Right cardiac atrium (tissue), 5 donors: ENCODE measurements around the gene TMCC3. TPM values are rescaled to one million over a fixed set of nuclear protein-coding genes. Genes with fewer than 3 reads are reported as not detected.
"Not testable (repeated sequence)": the region's sequence is repeated elsewhere in the genome, so short reads cannot be mapped to it uniquely, and the experiment has no call there.

Source experiments
- ATAC-seq, 2 donors: fragments of 200-7000 bp; cut with Tn5 transposase; one replicate each; pipeline versions ENCODE4 v1.8.0 to v1.9.1; 2020; ENCODE audit warnings: moderate library complexity in 2 of 2, mild to moderate bottlenecking in 1 of 2
- DNase-seq, 3 donors: peaks; one replicate each; pipeline ENCODE4 v3.0.0-alpha.2; 2020
- H3K27ac ChIP-seq: one replicate; pipeline ENCODE4 v1.5.1; 2013; ENCODE audit warnings: mild to moderate bottlenecking, low read length, control low read depth, moderate library complexity
- H3K27me3 ChIP-seq: one replicate; pipeline ENCODE4 v1.6.1; 2013; ENCODE audit not compliant: control insufficient read depth, insufficient read depth
- H3K4me1 ChIP-seq: one replicate; pipeline ENCODE4 v1.6.1; 2013; ENCODE audit warnings: low read length; ENCODE audit not compliant: control insufficient read depth, insufficient read depth
- H3K4me3 ChIP-seq: one replicate; pipeline ENCODE4 v1.5.1; 2013; ENCODE audit warnings: low read length, control low read depth
- H3K9me3 ChIP-seq: one replicate; pipeline ENCODE4 v1.6.1; 2013; ENCODE audit warnings: low read length; ENCODE audit not compliant: control insufficient read depth
- WGBS: extraction: QIAGEN DNeasy Blood & Tissue Kit; methylation state at CpG from one replicate; pipeline ENCODE4 v1.1.7; 2013; 5-methylcytosine and 5-hydroxymethylcytosine counted together
- intact Hi-C, 4 donors: fragments of 100-400 bp; cut with DNase I; formaldehyde crosslinking; loops; one replicate each; pipeline versions ENCODE4 v1.11.0 to v1.14.0; 2022 to 2023
- polyA plus RNA-seq: library from polyadenylated mRNA; stranded (reverse); fragments of 200-250 nt; gene quantifications from one replicate; pipeline ENCODE4 v1.2.3, GENCODE V29; 2013
- total RNA-seq, 4 donors: library from RNA; stranded (reverse); fragmentation: NEBNext Ultra II Directional; extraction: Animal tissue kit (Norgen Biotek cat#: 25700); gene quantifications; one replicate each; pipeline ENCODE4 v1.2.1, GENCODE V29; 2021
- donor health status: healthy with polysubstance abuse.
- donor health status: DM: no; HTN: yes; CAD: no.
- donor health status: DM: no; HTN: no; CAD: no.
- donor health status: DM: no; HTN: yes; CAD: no; lungs with severe emphysema.
- donor health status: DM: yes; HTN: yes; CAD: no.

The TMCC3 gene
- total and polyA plus RNA-seq, 5 donors = 1.7 to 6.7 (median 3.3) TPM

DNA sequence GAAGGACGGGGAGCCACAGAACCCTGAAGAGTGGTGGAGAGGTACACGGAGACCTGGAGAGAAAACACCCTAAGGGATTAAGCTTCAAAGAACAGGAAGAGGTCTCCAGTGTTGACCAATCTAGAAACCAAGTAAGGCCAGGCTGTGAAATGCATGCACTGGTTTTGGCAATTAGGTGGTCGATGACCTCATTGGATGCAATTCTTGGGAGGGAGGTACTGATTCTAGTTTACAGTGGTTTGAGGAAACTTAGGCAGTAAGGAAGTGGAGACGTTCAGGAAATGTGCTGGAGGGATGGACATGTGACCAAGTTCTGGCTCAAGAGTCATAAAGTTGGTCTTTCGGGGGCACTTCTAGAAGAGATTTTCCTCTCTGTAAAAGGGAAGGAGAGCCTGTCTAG is 99.4 kb downstream of the TMCC3 start:
- Histone ChIP-seq H3K9me3 (no peaks in the 10 kb centered on the region), H3K27me3 (no peaks in the 10 kb centered on the region), H3K4me1 (no peaks in the 10 kb centered on the region), H3K27ac (no peak overlapping the region), H3K4me3 (no peak overlapping the region)
- no peak for DNase-seq
- 87% methylated on average over 5 of the region's 5 CpGs for WGBS
- ATAC-seq = no peak
- intact Hi-C loops = no loop called here

DNA sequence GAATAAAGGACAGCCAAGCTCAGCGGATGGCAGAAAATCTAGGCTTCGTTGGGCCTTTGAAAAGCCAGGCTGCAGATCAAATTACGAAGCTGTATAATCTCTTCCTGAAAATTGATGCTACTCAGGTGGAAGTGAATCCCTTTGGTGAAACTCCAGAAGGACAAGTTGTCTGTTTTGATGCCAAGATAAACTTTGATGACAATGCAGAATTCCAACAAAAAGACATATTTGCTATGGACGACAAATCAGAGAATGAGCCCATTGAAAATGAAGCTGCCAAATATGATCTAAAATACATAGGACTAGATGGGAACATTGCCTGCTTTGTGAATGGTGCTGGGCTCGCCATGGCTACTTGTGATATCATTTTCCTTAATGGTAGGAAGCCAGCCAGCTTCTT is 101.5 kb downstream of the TMCC3 start:
- 91% methylated on average over 5 of the region's 5 CpGs for WGBS
- H3K27me3 ChIP-seq, ATAC-seq, H3K4me3 ChIP-seq, H3K27ac ChIP-seq, H3K9me3 ChIP-seq, H3K4me1 ChIP-seq, DNase-seq: not testable (repeated sequence)
- intact Hi-C loops = loop anchor here (5.0 to 10.0 kb wide), 3 partner anchors 213 to 218 kb away; no protein-coding TSS in a partner anchor

DNA sequence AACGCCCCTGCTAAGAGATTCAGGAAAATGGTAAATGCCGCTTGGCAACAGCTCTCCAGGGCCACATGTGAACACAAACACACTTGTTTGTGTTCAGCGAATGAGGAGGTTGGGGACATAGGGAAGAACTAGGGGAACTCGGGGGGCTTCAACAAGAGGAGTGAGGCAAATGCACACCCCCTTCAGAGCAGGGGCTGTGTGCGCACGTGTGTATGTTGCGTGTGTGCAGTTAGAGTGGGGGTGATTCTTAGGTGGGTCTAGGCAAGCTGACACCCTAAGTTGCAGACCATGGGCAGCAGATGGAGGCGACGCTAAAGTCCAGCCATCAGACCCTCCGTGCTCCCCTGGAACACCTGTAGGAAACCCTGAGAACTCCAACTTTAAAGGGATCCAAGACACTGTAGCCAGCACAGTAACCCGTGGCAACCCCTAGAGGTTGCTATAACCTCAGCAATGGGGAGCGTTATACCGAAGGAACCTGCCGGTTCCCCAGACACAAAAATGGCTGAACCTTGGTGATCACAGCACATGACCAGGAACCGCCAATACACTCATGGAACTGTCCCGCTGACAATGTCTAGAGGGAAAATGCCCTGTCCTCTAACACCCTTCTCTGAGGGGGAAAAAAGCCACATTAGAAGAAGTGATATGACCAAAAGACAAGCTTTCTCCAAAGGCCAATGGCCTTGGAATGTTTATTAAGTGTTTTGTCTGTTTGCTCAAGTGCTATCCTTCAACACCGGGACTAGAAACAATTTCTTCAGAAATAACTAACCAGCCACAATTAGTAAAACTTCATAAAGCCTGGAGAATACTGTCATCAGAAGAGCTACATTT is 104.2 kb downstream of the TMCC3 start:
- Histone ChIP-seq H3K27me3 (no peaks in the 10 kb centered on the region), H3K4me3 (no peak overlapping the region), H3K4me1 (no peaks in the 10 kb centered on the region), H3K27ac (no peak overlapping the region), H3K9me3 (no peaks in the 10 kb centered on the region)
- intact Hi-C loops = loop anchor here (5.0 to 10.0 kb wide), 3 partner anchors 216 to 221 kb away; no protein-coding TSS in a partner anchor
- WGBS = 50% methylated on average over 17 of the region's 17 CpGs
- DNase-seq (peak in 1 of 3 donors; percentile 36), ATAC-seq (peak; percentile 91 to 97)

DNA sequence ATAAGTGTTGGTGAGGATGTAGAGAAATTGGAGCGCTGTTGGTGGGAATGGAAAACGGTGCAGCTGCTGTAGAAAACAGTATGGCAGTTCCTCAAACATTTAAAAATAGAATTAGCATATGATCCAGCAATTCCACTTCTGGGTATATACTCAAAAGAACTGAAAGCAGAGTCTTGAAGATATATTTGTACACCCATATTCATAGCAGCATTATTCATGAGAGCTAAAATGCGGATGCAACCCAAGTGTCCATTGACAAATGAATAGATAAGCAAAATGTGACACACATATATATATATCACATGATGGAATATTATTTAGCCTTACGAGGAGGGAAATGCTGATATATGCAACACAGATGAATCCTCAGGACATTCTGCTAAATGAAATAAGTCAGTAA is 106.0 kb downstream of the TMCC3 start:
- intact Hi-C loops = loop anchor here in 2 of 4 donors (10.0 kb wide), 1 partner anchor 220 kb away; no protein-coding TSS in a partner anchor
- ATAC-seq (no peak), DNase-seq (no peak)
- Histone ChIP-seq H3K9me3 (no peaks in the 10 kb centered on the region), H3K4me1 (no peaks in the 10 kb centered on the region), H3K4me3 (no peak overlapping the region), H3K27me3 (no peaks in the 10 kb centered on the region), H3K27ac (no peak overlapping the region)
- 83% methylated on average over 4 of the region's 4 CpGs for WGBS

DNA sequence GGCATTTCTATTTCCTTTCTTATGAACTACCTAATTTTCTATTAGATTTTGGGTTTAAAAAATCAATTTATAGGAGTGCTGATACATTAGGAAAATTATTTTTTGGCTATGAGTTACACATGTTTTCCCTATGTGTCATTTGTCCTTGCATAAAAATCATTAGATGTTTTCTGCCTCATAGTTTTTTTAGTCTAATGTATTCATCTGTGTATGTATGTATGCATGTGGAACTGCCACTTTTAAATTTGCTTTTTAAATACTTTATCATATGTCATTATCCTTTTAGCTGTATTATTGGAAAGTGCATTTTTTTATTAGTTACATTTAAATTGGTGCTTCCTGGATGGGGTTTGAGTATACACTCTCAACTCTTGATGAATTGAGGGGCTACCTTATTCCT is 112.0 kb downstream of the TMCC3 start:
- intact Hi-C loops = loop anchor here in 2 of 4 donors (10.0 kb wide), 1 partner anchor 214 kb away; no protein-coding TSS in a partner anchor
- Histone ChIP-seq H3K4me3 (no peak overlapping the region), H3K9me3 (no peaks in the 10 kb centered on the region)

DNA sequence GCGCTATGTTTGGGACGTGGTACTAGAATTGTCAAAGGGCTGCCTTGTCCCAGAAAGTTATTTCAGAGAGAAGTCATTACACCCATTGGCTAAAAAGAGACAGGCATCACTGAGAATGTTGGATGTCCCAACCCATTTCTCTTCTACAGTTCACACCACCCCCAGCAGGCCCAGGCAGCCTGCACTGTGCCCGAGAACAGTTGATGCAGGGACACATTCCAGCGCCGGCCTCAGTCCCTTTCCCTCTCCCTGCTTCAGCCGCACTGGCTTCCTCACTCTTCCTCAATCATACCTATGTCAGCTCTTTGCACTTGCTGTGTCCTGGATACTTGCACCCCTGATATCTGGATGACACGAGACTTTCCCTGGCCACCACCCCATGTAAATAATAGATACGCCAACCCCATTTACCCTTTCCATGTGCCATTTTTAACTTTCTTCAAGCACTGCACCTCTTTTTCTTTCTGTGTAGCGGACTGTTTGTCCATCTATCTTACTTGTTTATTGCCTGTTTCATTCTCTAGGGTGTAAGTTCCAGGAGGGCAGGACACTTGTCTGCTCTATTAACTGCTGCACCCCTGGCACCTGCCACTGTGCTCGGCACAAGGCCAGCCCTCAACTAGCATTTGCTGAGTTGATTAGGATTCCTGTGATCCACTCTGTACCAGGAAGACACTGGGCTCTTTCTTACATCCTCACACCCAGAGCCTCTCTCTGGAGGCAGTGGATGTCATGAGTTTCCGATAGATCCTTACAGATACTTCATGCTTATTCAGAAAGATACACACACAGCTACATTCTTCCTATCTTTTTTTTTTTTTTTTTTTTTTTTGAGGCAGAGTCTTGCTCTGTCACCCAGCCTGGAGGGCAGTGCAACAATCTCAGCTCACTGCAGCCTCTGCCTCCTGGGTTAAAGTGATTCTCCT is 114.1 kb downstream of the TMCC3 start:
- 85% methylated on average over 11 of the region's 11 CpGs for WGBS
- Histone ChIP-seq H3K4me1 (no peaks in the 10 kb centered on the region), H3K4me3 (no peak overlapping the region), H3K9me3 (no peaks in the 10 kb centered on the region), H3K27me3 (no peaks in the 10 kb centered on the region), H3K27ac (no peak overlapping the region)
- ATAC-seq (peak in 1 of 2 donors; percentile 33), DNase-seq (no peak)
- intact Hi-C loops = loop anchor here in 2 of 4 donors (10.0 kb wide), 1 partner anchor 212 kb away; no protein-coding TSS in a partner anchor

More for the DNA sequence above, 112.0 kb downstream of the TMCC3 start:
- Histone ChIP-seq H3K27ac (no peak overlapping the region), H3K4me1 (no peaks in the 10 kb centered on the region), H3K27me3 (no peaks in the 10 kb centered on the region)
- DNase-seq (no peak), ATAC-seq (no peak)

DNA sequence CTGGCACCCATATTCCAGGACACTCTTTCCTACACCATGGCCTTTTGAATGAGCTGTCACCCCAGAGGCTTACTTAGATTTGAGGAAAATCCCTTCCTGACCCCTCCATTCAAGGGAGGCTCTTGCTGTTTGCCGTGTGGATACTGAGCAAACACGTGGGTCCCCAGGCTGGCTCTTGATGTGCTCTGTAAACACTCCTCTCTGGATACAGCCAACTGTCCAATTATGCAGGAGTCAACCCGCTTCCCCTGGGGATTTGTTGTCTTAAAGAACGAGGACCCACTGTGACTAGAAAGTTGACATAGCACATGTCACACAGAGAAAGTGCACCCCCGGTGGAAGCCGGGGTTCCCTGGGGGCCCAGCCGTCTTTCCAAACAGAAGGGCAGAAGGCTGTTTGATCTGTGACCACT is 114.8 kb downstream of the TMCC3 start:
- no peak overlapping the region for H3K4me3 ChIP-seq
- no peak overlapping the region for H3K27ac ChIP-seq
- intact Hi-C loops = loop anchor here in 2 of 4 donors (10.0 kb wide), 1 partner anchor 211 kb away; no protein-coding TSS in a partner anchor
- no peak for ATAC-seq
- H3K27me3 ChIP-seq = no peaks in the 10 kb centered on the region
- 55% methylated on average over 7 of the region's 7 CpGs for WGBS
- no peaks in the 10 kb centered on the region for H3K9me3 ChIP-seq
- DNase-seq = no peak
- H3K4me1 ChIP-seq = no peaks in the 10 kb centered on the region

DNA sequence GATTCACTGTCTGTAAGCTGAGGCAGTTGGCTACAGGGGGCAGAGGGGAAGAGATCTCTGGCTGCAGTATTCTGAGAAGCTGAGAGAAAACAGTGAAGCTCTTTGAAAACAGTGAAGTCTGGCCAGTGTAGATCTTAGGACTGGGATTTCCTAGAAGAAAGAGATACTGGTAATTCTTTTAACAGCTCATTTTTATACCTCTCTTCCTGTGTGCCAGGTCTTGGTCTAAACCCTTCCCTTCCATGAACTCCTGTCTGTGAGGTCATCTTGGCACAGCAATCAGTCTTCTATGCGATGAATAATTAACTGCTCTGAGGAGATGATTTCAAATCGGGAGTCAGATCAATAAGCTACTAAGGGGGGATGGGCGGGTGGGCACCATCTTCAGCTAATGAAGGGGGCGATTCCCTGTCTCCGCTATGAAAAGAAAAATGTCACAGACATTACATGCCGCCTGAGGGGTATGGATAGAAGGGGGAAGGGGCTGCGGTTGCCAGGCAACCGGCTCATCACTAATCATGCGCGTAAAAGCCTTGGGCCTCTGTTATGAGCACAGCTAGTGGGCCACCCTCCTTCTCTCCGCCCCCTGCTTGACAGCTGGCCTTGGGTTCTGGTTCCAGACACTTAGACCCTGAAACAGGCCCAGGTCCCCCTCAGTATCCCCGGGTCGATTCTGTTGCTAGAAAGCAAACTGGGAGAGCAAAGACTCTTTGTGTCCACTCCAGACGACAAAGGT is 115.4 kb downstream of the TMCC3 start:
- DNase-seq (no peak), ATAC-seq (no peak)
- Histone ChIP-seq H3K9me3 (no peaks in the 10 kb centered on the region), H3K27me3 (no peaks in the 10 kb centered on the region), H3K4me1 (no peaks in the 10 kb centered on the region), H3K4me3 (no peak overlapping the region), H3K27ac (no peak overlapping the region)
- intact Hi-C loops = loop anchor here in 3 of 4 donors (5.0 to 10.0 kb wide), 2 partner anchors 210 to 388 kb away; partner anchors contain the start of gene PLXNC1 (in 3 of the 3)
- WGBS = 85% methylated on average over 14 of the region's 14 CpGs

DNA sequence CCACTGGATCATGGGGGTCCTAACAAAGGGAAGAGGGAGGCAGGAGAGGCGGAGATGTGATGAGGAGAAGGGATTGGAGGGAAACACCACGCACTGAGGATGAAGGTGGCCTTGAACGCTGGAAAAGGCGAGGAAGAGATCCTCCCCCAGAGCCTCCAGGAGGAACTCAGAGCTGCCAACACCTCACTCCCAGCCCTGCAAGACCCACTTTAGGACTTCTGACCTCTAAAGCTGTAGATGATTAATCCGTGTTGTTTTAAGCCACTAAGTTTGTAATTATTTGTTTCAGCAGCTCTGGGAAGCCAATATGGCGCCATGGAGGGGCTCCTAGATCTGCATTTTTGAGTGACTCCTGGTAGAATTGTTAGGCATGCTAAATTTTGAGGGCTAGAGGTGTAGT is 116.1 kb downstream of the TMCC3 start:
- Histone ChIP-seq H3K27ac (no peak overlapping the region), H3K27me3 (no peaks in the 10 kb centered on the region), H3K4me1 (no peaks in the 10 kb centered on the region), H3K9me3 (no peaks in the 10 kb centered on the region), H3K4me3 (no peak overlapping the region)
- intact Hi-C loops = loop anchor here in 3 of 4 donors (5.0 to 10.0 kb wide), 2 partner anchors 209 to 387 kb away; partner anchors contain the start of gene PLXNC1 (in 3 of the 3)
- DNase-seq = no peak
- 91% methylated on average over 6 of the region's 6 CpGs for WGBS
- no peak for ATAC-seq
